NCI-H82 treated with DMSO at 0.1 percent for 48 hours (cell line): ENCODE results near the gene ABHD12B.

Experiments
- DNase-seq: peaks from one replicate; lab custom pipeline; 2025; ENCODE audit not compliant: unreplicated experiment; lab: John Stamatoyannopoulos, UW

The ABHD12B gene

GRCh38 chr14:50839048-50839447 is 32.8 kb upstream of the ABHD12B start:
- DNase-seq = no peak

DNA sequence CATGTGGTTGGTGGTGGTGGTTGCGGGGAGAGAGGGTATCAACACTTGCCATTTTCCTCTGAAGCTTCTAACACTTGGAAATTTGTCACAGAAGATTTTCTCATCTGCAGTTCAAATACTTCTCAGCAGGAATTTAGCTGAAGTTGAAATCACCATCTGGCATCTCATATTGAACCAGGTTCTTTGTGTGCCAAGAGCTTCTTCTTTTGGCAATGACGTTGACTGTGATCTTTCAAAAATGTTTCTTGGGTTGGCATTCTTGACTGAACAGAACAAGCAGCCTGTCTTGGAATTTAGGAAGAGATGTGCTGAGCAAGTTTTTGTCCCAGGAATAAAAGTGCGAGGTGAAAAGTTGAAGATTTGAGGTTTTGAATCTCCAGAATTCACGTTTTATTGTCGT is 32.2 kb upstream of the ABHD12B start:
- DNase-seq = no peak

GRCh38 chr14:50844391-50844790 is 27.5 kb upstream of the ABHD12B start:
- no peak for DNase-seq

DNA sequence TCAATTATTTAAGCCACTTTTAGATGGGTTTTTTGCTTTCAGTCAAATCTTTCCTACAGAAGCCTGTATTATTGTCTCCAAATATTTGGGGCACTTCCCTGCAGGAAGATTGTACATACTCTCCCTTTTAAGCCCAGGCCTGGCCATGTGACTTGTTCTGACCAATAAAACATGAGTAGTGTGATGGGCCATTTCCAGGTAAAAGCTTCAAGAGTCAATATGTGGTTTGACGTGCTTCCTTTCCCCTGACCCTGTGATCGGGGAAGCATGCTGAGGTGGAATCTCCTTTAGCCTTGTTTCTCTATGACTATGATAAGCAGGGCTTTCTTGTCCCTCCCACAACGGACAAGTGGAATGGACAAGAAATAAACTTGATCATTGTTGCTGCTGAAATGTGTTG is 26.7 kb upstream of the ABHD12B start:
- DNase-seq = no peak

DNA sequence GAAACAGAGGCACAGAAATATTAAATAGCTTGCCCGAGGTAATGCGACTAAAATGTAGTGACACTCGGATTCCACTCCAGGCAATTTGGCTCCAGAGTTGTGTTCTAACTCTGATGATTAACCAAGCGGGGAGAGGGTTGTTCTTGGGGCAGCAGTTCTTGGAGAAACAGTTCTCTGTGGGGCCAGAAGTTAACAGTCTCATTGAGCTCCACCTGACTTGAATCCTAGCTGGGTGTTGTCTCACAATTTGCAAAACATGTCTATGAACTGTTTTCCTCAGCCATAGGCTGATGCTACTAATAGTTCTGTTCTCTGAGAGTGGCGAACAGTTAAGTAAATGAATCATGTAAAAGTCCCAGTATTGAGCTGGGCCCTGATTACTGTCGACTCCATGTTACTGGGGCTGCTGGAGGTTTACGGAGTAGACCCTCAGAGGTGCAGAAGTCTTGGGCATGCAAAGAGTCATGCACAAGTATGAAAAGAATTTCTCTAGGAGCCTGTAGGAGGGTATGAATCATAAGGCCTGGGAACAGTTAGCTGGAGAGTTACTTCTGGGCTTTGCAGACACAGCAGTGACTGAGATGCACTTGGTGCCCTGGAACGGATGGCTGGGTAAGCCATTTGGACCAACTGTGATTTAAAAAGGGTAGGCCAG is 25.5 kb upstream of the ABHD12B start:
- DNase-seq = no peak

GRCh38 chr14:50853891-50854290 is 18.0 kb upstream of the ABHD12B start:
- DNase-seq = no peak

- no peak for DNase-seq
Observed at GRCh38 chr14:50854521-50854920, 17.3 kb upstream of the ABHD12B start.

- no peak for DNase-seq
Observed at GRCh38 chr14:50855558-50855957, 16.3 kb upstream of the ABHD12B start.

DNA sequence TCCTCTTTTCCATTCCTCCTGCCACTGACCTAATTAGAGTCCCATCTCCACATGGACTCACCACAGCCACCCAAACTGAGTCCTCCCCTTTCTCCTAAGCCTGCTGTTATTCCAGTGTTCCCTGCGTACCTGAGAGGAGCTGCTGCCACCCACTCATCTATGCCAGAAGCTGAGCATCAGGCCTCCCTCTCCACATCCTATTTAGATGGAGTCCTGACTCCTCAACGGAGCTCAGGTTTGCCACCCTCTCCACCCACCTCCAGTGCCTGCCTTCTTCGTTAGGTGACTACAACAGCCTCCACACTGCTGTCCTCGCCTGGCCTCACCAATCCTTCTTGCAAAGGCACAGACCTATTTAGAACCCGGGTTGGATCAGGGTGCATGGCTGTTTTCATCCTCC is 15.2 kb upstream of the ABHD12B start:
- DNase-seq = no peak

DNA sequence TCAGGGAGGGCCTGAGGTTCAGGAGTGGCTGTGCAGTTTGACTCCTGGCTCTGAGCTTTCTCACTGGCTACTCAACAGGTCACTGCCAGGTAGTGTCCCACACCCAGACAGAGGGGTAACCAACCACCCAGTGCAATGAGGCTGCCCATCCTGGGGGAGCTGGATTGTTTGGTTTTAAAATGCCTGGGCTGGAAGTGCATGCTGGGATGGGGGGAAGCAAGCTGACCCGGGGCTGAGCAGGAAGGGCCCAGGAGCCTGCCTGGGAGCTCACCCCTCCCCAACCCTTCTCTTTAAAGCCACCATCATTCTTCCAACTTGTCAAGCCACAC is 12.6 kb upstream of the ABHD12B start:
- no peak for DNase-seq

GRCh38 chr14:50860478-50861086 is 11.3 kb upstream of the ABHD12B start:
- DNase-seq = peak; percentile 53

DNA sequence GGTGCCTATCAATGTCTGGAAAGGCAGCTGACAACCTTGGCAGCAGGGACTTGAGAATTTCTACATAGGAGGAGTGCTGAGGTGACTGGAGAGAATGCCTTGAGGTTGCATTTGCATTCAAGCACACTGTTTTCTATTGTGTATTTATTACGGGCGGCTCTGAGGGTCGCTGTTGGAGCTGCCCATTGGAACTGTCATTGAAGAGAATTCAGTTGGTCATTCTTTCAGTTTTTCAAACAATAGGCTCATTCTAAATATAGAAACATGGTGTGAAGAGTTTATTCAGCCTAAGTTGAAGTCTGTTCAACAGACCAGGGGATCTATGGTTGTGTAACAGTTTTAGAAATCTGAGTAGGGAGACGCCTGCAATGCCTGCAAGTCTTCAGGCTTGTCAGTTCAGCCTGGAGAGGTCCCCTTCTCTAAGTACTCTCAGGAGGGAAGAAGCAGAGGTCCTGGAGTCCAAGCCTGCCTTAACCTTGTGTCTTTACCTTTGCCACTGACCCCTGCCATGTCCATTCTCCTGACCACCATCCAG is 9.8 kb upstream of the ABHD12B start:
- DNase-seq = no peak

DNA sequence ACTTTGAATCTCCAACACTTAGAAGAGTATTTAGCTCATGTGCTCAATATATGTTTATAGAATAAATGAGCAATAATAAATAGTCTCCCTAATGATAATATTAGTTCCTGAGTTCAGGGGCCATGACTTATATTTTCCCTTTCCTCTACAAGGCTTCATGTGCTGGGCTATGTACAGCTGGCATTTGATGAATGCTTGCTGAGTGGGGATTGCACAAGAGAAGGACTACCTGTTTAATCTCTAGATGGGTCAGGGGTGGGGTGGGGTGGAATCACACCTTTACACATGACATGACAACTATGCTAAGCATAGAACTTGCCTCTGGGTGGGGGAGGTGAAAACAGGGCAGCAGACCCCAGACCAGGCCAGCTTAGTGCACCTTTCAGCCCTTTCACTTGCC is 7.6 kb upstream of the ABHD12B start:
- DNase-seq = no peak

GRCh38 chr14:50864946-50865345 is 6.9 kb upstream of the ABHD12B start:
- DNase-seq = no peak

GRCh38 chr14:50865391-50866076 is 6.3 kb upstream of the ABHD12B start:
- no peak for DNase-seq

- no peak for DNase-seq
Observed at GRCh38 chr14:50871228-50871627, 625 bp upstream of the ABHD12B start.

GRCh38 chr14:50874757-50875156 is 2.9 kb downstream of the ABHD12B start:
- DNase-seq = no peak

- no peak for DNase-seq
Observed at GRCh38 chr14:50875359-50876070, 3.7 kb downstream of the ABHD12B start.

DNA sequence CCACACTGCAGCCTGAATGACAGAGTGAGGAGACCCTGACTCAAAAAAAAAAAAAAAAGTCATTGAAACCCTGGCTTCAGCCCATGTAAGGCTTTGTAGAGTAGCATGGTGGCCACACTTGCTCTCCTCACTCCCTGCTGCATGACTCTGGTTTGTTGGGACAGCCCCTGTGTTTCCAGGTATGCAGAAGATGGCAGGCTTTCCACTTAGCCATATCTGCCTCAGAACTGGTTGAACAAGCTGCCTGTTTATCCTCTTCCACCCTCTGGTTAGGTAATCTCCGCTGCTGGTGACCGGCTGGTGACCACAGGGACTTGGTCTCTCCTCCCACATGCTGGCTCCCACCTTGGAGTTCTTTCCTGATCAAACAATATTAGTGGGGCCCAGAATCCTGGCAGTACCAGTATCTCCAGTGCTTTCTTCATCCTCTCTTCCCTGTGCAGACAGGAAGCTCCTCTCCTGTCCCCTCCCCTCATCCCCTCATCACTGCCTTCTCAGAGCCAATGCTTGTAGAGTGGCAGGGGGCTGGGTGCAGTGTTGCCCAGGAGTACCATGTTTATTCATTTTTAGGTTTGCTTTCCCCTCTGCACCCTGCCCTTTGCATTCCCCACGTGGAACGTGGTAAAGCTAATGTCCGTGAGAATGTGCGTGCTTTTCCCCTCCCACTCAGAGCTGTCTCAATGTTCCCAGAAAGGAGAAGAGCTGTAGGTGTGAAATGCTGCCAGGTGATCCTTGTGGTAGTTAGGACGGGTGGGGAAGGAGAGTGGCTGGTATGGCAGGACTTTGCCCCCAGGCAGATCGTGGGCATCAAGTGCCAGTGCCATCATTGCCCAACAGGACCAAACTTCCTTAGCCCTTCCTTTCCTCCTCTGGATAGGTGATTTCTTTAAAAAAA is 11.3 kb downstream of the ABHD12B start:
- DNase-seq = no peak

GRCh38 chr14:50883827-50884197 is 12.0 kb downstream of the ABHD12B start:
- DNase-seq = no peak

DNA sequence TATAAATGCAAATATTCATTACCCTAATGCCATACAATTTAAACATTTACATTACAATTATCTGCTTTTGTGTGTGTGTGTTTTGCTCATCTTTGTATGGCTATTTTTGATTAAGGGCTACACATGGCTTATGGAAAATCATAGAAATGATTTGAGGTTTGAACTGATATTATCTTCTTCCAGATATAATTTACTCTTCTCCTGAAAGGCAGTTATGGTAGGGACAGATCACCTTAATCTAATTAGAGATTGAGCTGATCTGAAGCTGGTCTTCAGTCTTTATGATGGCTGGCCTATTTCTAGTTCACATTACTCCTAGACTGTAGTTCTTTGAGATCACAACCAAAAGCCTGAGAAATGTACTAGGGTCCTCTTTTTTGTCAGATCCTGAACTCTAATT is 15.6 kb downstream of the ABHD12B start:
- no peak for DNase-seq
